GM12875 (cell line): Measurements from ENCODE around the gene KCNIP4.

Experiments used
- H3K4me3 ChIP-seq: one replicate; pipeline ENCODE4 v1.5.1; 2011; ENCODE audit warnings: low read depth, low read length, control low read depth
- CTCF ChIP-seq: IDR thresholded peaks from 2 replicates; pipeline ENCODE4 v1.5.1; 2011; ENCODE audit warnings: low read depth, mild to moderate bottlenecking, control low read depth, inconsistent platforms, low read length, moderate library complexity, borderline replicate concordance; ENCODE audit not compliant: insufficient read depth

Gene KCNIP4

GRCh38 chr4:21628116-21628670 lies 320.4 kb downstream of the KCNIP4 start:
- H3K4me3 ChIP-seq = no peak overlapping the region
- TF ChIP-seq CTCF = no peak

- no peak overlapping the region for H3K4me3 ChIP-seq
- no peak for TF ChIP-seq CTCF
Measured at GRCh38 chr4:21625447-21625846, 323.1 kb downstream of the KCNIP4 start.

- TF ChIP-seq CTCF = no peak
- no peak overlapping the region for H3K4me3 ChIP-seq
Measured at GRCh38 chr4:21605006-21605405, 343.6 kb downstream of the KCNIP4 start.

- no peak for TF ChIP-seq CTCF
- H3K4me3 ChIP-seq = no peak overlapping the region
Measured at GRCh38 chr4:21596521-21596920, 352.1 kb downstream of the KCNIP4 start.

GRCh38 chr4:21593671-21594001 lies 354.9 kb downstream of the KCNIP4 start:
- H3K4me3 ChIP-seq = no peak overlapping the region
- no peak for TF ChIP-seq CTCF

GRCh38 chr4:21592970-21593670 lies 355.5 kb downstream of the KCNIP4 start:
- no peak overlapping the region for H3K4me3 ChIP-seq
- no peak for TF ChIP-seq CTCF

GRCh38 chr4:21577056-21577455 lies 371.5 kb downstream of the KCNIP4 start:
- TF ChIP-seq CTCF = no peak
- H3K4me3 ChIP-seq = no peak overlapping the region
